CD4-positive, alpha-beta T cell treated with Interferon gamma for 1 hour (primary cell): Measurements from ENCODE around the gene LIPC.

Source experiments
- DNase-seq: peaks from one replicate; pipeline ENCODE4 v3.0.0-alpha.2; 2020

LIPC gene

DNA sequence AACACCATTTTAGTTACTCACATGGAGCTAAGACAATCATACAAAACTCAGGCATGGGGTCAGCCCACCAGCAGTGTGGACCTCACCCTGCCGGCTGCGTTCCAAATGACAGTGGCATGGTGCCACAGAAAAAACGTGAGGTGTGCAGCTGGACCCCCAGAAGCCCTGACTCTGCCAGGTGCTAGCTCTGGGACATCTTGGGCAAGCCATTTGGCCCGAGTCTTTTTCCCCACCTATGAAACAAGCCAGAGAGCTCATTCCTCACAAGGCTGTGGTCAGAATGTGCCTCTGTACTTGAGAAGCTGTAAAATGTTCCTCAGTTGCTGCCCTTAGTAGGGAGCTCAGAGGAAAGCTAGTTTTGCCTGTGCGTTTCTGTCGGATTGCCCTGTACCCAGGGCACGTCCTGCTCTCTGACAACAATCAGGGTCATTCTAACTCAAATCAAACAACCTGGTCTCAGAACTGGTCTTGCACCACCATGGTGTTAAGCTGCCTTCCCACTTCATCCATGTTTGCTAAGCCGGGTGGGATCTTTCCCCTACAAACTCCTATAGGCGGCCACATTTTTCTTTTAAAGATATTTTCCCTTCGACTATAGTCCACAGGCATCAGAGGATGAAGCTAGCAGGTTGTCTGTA lies 44.9 kb downstream of the LIPC start:
- no peak for DNase-seq

DNA sequence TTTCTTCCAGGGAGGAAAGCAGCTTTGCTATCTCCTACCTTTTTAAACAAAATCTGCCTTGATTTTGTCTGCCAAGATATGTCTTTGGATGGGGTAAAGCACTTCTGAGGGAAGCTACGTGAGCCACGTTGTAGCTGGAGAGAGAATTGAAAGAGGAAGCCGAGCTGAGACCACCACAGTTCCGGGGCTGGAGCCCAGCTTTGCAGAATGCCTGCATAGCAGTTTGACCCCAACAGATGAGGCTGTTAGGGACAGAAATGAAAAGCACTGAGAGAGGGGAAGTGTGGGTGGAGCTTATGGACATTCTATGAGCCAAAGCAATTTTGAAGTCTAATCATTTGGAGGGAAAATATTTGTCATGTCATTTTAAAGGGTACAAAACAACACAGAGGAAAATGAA lies 45.4 kb downstream of the LIPC start:
- DNase-seq: no peak

DNA sequence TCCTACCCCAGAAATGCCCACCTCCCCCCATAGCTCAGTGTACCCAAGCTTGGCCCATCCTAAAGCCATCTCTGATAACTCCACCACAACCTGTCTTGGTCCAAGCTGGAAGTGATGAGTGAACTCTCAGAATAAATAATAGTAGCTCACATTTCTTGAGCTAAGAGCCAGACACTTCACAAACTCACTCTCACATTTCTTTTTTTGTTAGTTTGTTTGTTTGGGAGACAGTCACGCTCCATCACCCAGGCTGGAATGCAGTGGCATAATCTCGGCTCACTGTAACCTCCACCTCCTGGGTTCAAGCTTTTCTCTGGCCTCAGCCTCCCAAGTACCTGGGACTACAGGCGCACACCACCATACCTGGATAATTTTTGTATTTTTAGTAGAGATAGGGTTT lies 46.2 kb downstream of the LIPC start:
- DNase-seq: no peak

DNA sequence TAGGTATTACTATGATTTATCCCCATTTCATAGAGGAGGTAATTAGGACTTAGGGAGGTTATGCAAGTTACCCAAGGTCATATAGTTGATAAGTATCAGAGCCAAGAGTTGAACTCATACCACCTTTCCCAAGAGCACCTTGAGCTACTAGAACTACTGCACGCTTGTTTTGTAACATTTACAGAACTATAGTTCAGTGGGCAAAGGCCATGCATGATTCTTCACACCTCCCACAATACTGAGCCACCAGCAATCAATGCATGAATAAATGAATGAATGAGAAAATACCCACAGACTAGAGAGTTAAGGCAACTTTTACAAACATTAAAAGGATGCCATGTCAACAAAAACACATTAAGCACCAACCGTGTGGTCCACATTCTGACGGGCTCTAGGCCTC lies 46.8 kb downstream of the LIPC start:
- no peak for DNase-seq

DNA sequence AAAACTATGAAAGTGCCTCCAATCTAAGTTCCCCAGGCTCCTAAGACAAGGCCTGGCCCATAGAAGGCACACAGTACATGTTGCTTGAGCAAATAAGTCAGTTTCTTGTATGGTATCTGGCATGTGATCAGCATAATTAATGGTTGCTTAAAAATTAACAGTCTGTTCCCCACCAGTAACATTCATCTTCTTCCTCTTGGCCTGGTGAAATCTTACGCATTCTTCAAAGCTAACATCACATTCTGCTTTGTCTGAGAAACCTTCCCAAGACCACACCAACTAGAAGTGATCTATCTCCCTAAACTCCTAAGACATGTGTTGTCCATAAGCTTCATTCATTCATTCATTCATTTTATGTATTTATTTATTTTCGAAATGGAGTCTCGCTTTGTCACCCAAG lies 48.1 kb downstream of the LIPC start:
- DNase-seq: no peak

DNA sequence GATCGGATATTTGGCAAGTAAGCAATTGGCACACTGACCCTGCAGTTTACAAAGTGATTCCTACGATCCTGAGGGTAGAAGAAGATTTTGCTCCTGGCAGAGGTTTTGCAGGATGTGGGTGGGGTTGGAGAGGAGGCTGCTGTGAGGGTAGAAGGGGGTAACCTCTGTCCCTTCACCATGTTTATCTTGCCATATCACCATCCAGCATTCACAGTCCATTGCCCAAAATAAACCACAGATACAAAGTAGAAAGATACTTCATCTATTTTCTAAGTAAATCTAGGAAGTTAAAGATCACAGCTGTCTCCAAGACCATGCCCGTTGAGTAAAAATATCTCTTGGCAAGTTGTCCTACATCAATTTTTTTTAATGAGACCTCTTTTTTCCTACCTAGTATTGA lies 51.6 kb downstream of the LIPC start:
- no peak for DNase-seq

DNA sequence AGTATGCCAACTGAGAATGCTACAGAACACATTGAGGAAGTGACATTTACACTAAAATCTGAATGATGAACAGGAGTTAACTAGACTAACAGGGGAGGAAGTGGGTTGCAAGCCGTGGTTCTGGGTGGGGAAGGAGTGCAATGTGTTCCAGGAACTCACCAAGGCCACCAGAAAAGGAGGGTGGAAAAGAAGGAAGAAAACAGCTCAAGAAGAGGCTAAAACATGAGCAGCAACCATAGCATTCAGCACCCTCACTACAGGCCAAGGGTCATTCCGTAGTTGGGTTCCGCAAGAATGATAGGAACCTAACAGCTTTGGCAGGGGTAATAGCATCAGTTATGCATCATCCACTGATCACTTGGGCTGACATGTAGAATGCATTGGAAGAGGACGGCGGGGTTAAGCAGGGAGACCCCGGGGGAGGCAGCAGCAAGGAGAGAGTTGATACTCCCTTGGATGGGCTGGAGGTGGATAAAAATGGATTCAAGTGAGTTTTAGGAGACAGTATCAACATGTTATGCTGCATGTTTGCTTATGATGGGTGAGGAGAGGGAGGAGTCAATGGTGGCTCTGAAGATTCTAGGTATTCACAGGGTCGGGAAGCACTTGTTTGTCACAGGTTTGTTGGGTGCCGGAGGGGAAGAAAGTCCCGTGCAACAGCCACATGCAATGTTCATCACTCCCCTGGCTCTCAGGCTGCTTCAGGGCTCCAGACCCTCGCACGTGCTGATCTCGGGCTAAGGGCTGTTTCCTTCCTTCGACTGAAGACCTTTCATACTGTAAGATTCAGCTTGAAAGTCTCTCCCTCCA lies 53.2 kb downstream of the LIPC start:
- peak; percentile 31 for DNase-seq

DNA sequence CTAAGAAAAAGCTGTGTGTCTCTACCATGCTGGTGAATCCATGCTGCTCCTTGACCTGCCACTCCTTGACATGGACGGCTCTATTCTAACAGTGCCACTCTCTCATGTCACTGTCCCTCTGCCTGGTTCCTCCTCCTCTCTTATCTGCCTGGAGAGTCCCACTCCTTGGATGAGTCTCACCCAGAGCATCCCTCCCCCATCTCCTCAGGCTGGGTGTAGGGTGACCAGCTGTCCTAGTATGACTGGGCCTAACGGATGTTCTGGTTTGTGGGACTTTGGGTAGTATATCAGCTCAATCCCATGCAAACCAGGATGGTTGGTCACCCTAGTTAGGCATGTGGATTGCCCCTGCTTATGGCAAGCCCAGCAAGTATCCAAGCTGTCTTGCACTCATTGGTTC lies 54.3 kb downstream of the LIPC start:
- no peak for DNase-seq

DNA sequence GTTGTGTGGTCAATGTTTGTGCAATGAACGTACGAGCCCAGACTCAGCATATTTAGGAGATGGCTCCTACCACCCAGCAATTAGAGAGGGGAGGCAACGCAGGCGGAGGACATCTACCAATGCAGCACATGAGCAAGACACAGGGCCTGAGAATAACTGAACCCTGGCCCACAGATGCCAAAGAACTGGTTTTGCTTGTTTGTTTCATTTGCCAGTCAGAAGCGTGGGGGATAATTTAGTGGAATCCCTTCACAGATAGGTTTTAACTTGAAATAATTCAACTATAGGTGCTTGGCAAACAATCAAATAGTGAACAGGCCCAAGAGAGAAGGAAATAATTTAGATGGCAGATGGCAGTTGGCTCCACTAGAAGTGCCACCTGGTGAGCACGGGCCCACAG lies 54.8 kb downstream of the LIPC start:
- no peak for DNase-seq

DNA sequence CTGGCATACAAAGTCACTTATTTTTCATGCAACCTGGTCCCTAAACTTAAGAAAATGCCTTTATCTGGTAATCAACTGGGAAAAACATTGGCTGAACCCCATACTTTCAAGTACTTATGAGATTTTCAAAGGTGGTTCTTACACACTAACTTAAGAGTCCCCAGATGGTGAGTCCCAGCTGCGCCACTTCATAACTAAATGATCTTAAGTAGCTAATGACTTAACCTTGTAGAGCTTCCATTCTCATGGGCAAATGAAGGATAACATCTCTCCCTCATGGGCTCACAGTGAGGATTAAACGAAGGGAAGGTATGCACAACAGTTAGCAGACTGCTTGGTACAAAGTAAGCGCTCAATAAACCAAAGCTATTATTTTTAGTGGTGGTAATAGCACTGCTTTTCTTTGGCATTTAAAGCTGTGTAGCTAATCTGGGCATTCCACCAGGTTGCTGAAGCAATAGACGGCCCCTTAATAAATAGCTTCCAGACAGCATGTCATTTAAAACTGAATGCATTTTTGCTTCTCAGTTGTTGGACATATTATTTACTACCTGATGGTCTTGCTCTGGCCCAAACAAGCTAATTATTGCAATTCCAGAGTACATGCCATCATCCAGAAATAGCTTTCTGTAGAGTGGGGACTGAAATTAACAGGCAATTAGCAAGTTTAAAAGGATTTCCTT lies 55.4 kb downstream of the LIPC start:
- DNase-seq: no peak

DNA sequence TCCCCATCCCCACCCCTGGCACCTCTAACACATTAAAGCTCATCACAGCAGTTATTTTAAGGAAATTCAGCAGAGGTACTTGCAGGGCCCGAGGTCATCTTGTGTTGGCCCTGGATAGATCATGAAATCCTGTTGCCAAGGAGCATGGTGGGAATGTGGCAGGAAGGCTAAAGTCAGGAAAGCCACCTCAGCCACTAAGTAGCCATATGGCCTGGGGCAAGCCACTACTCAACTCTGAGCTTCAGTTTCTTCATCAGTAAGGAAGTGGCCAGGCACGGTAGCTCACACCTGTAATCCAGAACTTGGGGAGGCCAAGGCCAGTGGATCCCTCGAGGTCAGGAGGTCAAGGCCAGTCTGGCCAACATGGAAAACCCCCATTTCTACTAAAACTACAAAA lies 55.9 kb downstream of the LIPC start:
- DNase-seq: no peak

DNA sequence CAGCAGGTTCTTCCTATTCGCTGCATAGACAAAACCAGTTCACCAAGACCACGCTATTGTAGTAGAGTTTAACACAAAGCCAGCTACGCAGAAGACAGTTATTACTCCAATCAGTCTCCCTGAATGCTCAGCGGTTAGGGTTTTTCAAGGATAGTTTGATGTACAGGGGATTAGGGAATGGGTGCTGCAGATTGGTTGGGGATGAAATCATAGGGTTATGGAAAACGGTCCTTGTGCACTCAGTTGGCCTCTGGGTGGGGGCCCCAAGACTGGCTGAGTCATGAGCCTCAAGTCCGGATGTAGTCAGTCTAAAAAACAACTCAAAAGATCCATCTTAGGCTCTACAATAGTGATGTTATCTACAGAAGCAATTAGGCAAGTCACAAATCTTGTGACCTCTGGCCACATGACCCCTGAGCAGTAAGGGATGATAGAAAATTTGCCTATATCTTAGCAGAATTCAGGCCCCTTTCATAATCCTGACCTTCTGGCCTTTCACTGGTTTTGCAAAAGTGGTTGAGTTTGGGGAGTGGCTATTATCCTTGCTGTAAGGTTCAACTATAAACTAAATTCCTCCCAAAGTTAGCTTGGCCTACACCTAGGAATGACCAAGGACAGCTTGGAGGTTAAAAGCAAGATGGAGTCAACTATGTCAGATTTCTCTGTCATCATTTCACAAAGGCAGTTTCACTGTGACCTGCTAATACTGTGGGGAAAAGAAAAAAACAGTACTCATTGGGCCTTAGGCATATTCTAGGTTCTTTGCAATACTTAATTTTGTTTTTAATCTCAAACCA lies 57.7 kb downstream of the LIPC start:
- no peak for DNase-seq

DNA sequence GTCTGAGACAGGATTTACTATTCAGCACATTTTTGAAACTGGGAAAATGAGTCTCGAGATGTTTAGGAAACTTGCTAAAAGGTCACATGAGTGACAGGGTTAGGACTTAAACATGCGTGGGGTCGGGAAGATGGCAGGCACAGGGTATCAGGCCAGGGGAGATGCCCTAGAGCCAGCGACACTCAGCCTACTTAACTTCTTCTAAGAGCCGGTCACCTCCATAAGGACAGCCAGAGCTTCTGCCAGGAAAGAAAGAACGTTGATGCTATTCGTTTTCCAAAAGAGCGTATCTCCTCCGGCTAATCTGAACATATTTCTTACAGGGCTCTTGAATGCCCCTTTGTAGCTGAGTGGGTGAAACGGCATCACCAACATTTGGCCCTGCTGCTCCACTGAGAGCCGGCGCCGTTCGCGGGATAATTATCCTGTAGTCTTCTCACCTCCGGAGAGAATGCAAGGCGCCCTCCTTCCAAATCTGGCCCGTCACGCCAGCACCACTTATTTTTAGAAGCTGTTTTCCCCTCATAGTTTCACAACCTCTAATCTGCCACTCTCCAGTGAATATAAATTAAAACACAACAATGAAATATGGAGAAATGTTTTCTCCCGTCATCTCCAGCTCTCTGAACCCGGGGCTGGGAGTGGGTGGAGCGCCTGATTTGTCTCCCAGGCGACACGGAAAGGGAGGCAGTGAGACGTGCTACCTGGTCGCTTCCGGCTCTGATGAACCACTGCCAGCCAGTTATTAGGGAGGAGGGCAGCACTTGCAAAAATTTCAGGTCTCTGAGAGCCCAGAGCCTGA lies 58.5 kb downstream of the LIPC start:
- no peak for DNase-seq

DNA sequence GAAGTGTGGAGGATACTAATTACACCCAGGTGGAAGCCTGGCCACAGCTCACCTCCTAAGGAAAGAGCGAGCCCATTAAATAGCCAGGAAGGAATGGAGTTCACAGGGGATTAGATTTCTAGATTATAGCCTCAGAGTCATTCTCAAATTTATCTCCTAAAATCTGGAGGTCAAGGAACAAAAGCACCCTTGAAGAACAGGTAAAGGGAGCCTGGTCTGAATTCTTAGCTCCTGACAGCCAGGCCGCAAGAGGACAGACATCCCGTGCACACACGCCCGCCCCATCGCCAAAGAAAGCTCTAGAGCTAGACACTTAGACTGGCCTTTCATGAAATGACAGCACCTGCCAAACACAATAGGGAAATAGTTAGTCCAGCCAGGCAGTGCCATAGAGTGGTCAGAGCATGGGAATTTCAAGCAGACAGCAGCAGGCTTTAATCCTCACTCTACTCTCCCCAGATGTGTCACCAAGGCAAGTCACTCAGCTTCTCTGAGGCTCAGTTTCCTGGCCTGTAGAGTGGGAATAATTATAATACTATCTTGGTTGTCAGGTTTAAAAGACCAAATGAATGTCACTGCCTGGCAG lies 59.2 kb downstream of the LIPC start:
- DNase-seq: no peak

DNA sequence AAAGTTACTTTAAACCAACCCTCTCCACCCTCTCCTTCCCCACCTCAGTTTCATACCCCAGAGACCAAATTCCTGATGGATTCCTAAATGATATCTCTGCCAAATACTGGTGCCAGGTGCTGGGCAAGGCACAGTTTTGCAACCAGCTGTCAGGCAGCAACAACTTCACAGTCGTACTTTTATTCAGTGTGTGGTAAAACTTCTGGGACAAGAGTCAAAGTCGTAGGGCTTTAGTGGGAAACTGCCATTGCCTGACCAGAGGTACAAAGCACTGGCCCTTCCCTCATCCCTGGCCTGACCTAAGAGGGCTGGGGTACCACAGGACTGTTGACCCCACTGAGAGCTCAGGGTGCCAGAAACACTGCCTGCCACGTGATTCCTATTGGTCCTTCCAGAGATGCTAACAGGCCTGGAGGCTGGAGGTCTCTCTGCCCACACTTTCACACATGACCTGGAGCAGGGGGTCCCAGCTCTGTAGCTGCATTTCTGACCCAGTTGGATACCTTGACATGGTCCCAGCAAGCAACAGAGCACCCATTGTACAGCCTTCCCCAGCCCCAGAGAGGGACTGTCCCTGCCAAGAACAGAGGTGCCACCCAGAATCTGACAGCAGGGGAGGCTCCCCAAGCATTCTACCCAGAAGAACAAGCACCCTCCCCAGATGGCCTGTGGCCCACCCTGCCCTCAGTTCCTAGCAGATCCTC lies 59.9 kb downstream of the LIPC start:
- DNase-seq: no peak

DNA sequence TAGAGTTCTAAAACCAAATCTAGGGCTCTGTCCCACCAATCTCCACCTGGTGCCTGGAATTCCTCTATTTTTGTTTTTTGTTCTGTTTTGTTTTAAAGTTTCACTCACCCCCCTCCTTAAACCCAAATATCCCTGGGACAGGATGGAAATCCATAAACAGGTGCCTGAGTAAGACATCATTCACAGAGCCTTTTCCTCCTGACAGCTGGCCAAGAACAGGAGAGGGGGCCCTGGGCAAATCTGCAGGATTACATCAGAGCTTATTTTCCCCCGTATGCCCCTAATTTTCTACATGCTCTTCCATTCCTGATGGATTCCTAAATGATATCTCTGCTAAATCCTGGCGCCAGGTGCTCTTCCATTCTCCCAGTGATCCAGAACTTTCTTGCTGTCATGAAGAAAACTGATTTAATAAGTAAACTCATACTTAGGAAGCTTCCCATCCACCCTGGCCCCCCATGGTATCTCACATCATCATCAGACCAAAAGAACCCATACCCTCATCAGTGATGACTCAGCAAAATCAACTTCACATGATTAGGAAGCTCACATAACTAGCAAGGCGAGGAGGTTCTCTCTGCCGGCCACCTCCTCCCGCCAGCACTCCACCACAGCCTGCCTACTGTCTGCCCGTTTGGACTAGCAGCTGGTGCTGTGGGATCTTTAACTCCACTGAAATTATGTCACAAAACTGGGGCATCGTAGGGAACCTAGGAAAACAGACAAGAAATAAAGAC lies 61.0 kb downstream of the LIPC start:
- DNase-seq: no peak

DNA sequence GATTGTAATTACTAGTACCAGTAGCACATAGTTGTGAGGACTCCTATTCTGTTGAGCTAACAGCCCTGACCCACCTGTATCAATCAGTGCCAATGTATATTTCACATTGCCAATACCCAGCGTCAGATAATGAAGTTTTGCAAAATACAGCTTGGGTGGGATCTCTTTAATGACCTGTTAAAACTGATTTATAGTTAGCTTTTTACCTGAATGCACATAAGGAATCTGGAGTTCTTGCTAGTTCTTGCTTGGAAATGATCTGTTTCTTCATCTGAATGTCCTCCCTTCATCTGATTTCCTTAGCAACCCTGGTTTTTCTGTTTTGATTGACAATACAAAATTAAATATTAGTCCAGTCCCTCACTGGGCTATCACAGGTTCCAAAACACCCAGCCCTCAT lies 62.8 kb downstream of the LIPC start:
- no peak for DNase-seq

DNA sequence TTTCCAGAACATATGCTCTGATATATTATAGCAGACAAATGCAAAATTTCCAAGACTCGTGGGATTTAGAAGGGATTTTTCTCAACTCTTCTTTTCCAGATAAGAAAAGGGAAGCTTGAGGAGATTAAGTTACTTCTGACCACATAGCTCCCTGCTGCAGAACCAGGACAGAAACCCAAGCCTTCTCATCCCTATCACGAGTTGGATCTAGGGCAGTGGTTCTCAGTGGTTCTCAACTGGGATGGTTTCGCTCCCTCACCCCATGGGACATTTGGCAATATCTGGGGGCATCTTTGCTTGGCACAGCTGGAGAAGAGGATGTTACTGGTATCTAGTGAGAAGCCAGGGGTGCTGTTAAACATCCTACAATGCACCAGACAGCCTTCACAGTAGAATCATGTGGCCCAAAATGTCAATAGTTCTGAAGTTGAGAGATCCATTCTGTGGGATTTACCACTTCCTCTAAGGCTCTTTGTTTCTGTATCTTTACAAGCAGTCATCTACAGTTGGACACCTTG lies 64.2 kb downstream of the LIPC start:
- DNase-seq: no peak

DNA sequence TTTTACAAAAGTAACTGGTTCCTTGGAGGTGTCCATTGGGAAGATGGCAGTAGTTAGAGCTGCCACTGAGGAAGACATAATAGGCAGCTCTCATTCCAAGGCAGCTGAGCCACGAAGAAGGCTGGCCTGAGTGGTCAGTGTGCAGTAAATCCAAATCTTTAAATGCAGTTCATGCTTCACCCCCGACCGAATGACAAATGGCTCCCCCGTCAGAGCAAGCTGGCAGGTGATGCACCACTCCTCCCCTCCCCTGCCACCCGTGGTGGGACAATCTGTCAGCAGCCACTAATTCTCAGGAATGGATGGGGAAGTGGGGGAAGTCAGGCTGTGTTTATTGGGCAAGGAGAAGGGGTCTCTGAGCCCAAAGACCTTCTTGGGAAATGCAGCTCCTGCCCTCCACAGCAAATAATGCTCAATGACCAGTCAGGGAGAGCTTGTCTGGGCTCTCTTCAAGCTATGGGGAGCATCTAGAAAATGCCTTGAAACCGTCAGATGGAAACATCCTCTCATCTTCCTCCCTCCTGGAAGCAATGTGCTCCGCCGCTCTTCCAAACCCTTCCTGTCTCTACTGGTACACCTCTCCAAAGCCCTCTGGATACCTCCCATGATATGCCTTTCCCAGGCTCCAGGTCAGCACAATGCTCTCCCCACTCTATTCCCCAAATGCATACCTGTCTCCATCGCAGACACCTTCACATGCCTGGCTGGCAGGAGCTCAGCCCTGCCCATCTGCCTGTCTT lies 65.4 kb downstream of the LIPC start:
- no peak for DNase-seq
